NCI-H69 (cell line): ENCODE data around the gene PDE4D.

Experiments
- DNase-seq: peaks from one replicate; lab custom pipeline; 2025; lab: John Stamatoyannopoulos, UW

Gene PDE4D

GRCh38 chr5:59173578-59173977, 719.9 kb downstream of the PDE4D start:
- no peak for DNase-seq

DNA sequence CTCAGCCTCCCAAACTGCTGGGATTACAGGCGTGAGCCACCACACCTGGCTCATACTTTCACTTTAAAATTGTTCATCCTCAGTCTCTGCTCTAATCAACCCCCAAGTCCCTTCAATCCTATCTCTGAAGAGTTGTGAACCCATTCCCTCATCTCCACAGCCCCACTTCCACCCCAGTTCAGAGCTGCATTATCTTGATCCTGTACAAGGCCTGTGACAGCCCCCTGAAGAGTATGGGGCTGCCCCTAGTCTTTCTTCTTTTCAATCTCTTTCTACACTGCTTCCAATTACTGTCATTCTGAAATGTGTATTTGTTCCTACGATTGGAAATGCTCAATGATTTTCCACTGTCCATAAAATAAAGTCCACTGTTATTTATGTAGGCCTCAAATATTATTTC, 722.4 kb downstream of the PDE4D start:
- no peak for DNase-seq

GRCh38 chr5:59169768-59170150, 723.8 kb downstream of the PDE4D start:
- DNase-seq: no peak

DNA sequence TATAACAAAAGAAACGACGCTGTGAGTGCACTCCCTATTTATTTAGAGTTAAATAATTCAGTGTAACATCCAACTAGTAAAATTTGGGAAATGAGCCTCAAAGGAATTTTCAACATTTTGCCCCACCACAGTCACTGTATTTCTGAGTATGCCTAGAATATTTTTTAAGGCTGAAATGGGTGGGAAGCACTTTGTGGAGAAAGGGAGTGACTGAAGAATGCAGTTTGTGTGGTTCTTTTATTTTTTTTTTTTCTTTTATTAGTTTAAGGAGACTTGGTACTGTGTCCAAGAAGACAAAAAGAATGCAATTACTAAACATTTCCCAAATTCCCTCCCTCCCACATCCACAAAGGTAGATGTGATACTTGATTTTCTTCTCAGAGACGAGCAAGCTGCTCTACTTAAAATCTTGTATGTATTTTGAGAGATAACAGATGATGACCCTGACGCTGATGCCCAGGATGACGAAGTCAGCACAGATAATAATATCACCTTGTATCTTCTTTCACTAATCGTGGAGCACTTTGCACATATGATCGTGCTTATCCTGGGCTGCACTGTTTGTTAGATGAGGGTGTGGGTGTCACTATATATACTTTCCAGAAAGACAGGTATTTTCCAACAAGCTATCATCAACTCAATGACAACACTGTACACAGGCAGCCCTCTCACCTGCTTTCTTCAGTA, 724.3 kb downstream of the PDE4D start:
- no peak for DNase-seq

DNA sequence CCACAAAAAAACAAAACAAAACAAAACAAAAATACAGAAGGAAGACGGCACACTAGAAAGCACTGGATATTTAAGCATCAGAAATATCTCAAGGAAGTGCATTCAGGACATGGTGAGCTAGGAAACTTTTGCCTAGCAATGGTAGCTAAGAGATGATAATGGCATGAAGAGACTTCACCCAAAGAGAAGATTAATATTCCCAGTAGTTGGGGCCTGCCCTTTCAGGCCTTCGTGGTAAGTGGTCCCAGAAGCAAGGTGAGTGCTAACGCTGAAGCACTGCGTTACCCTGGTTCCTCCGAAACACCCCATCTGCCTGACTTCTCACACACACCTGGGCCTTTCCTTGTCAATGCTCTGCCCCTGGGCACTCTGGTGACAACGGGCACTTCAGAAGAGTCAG, 725.5 kb downstream of the PDE4D start:
- no peak for DNase-seq

- DNase-seq: peak; percentile 48
Measured at GRCh38 chr5:59164041-59164830, 729.3 kb downstream of the PDE4D start.

DNA sequence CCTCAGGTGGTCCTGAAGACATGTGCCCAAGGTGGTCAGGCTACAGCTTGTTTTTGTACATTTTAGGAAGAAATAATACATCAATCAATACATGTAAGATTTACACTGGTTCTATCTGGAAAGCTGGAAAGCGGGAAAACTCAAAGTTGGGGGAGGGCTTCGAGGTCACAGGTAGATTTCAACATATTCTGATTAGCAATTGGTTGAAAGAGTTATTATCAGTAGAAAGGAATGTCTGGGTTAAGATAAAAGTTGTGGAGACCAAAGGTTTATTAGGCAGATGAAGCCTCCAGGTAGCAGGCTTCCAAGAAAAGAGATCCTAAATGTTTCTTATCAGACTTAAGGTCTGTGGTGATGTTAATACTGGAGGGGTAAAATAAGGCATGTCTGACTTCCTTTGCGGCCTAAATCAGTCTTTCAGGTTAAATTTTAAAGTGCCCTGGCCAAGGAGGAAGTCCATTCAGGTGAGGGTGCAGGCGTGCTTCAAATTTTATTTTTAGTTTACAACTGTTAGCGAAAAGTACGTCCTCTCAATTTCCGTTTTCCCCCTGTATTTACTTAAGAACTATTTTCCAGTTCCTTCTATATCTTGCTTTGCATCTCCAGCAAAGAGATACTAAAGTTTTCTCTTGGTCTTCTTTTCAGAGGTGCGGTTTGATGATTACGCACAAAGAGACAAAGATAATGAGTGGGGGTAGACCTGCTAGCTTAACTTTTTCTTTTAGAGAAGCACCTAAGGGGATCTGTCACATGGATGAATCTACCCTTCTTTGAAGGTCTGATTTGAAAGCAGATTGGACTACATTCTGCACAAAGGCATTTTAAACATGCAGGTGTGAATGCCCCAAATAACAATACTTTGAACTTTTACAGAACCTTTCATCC, 732.1 kb downstream of the PDE4D start:
- DNase-seq: no peak

GRCh38 chr5:59158637-59159391, 734.7 kb downstream of the PDE4D start:
- no peak for DNase-seq

DNA sequence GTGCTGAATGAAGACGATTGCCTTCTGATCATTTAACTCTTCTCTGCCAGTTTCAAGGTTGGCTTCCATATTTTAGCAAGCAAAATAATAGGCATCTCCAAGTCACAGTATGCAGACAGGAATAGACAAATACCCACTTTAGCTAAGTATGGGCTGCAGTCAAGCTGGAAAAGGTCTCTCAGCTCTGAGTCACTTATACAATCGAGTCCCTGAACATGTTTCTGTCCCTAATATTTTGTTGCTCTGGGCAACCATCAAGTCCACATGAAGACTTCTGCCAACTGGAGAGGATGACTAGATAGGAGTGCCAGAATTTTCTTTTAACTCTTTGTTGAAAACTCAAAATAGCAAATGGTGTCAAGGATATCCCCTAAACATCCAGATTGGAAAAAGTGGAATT, 735.4 kb downstream of the PDE4D start:
- no peak for DNase-seq

- DNase-seq: peak; percentile 39
Measured at GRCh38 chr5:59157068-59157467, 736.5 kb downstream of the PDE4D start.

DNA sequence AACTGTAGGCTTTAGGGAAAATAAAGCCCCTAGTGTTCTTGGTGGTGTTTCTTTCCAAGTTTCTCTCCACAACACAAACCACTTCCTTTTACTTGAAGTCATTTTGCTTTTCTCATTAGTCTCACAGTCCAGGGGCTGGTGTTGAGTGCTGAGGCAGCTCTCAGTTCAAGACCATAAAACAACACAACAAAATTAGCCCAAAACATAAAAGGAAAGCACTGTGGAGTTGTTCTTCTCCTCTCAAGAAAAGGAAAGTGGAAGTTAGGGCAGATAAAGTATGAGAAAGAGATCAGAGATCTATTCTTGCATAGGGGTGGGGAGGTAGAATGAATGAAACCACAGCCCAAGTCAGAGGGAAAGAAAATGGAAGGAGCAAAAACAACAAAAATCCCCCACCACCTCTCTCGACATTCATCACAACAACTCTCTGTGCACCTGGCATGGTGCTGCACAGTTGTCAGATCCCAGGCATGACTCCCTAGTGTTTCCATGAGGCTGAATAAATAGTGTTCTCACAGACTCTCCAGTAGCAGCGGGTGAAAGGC, 740.8 kb downstream of the PDE4D start:
- DNase-seq: peak; percentile 23

DNA sequence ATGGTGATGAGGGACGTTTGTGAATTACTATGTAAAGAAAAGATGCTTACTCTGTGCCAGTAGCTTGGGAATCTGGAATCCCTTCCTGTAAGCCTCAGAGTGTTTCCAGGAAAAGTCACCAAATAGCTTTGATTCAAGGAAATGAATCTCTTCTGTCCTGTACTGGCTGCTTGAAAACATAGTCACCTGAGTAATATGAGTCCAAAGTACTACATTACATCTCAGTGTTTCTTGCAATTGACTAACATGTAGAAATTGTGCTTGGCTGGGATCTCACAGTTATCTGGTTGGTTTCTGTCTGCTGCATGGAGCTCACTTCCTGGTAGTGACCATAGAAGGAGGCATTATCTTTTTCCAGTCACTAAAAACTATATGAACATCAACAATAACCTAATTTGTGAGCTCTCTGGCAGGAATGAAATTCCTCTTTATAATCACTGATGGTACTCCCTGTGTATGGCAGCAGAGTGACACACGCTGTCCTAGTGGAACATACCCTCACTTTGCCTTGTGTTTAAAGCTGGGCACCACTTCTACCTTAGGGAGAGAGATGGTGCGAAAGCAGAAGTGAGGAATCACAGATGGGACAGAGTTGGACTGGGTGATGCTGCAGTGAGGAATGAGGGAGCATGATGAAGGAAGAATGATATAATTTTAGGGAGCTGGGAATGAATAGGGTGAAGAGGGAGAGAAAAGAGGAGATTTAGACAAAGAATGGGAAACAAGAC, 742.2 kb downstream of the PDE4D start:
- DNase-seq: no peak

DNA sequence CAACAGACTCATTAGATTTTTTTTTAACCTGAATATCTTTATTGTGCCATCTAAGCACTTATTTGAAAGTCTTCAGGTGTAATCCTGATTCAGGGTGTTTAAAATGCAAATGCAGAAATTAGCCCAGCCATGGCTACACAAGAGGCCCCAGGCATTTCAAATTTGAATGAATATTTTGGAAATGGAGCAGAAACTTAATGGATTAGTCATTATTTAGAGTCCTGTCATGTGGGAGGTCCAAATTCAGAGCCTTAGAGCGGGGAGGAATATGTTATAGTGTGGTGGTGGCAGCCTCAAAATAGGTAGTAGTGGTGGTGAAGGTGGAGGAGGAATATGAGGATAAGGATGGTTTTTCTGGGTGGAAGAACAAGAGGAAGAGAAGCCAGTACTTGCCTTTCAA, 743.7 kb downstream of the PDE4D start:
- no peak for DNase-seq

GRCh38 chr5:59149271-59149670, 744.3 kb downstream of the PDE4D start:
- no peak for DNase-seq

DNA sequence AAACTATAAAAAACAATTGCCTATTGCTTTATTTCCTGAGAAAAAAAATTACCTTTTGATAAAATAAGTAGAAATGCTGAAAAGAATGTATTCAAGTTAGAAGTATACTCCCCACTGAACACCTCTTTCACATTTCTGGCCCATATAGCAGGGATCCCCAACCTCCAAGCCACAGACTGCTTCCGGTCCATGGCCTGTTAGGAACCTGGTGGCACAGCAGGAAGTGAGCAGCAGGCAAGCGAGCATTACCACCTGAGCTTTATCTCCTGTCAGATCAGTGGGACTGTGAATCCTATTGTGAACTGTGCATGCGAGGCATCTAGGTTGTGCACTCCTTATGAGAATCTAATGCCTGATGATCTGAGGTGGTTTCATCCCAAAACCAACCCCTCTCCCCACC, 746.8 kb downstream of the PDE4D start:
- DNase-seq: no peak

- peak; percentile 59 for DNase-seq
Measured at GRCh38 chr5:59143926-59144333, 749.6 kb downstream of the PDE4D start.

DNA sequence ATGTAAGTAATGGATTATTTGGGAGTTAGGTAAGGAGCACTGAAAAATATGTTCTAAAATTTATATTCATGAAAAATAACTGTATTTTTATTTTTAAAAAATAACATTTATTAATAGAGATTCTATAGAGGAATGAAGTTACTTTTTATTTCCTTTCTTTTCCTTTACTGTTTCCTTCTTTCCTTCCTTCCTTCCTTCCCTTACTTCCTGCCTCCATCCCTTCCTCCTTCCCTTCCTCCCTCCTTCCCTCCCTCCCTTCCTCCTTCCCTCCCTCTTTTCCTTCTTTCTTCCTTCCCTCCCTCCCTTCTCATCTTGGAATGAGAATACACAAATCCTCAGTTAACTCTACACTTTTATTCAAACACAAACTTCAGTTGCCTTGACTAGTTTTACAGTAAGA, 750.6 kb downstream of the PDE4D start:
- DNase-seq: no peak

- DNase-seq: no peak
Measured at GRCh38 chr5:59142138-59142537, 751.4 kb downstream of the PDE4D start.

DNA sequence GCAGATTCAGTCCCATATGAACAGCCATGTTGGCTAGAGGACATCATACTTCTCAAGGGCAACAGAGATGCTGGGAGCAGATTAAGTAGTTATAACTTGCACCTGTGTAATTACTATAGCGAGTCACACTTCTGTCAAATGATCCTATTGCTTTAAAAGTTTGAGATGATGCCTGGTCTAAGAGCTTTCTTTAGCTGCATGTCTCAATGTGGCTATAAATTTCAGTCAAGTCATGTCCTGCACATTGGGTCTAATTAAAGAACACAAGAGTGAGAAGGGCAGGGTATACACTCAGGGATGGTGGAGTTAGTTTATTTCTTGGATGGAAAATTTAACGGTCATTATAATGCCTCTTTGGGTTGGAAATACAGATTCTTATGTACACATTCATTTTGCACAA, 753.4 kb downstream of the PDE4D start:
- no peak for DNase-seq

GRCh38 chr5:59139695-59140094, 753.8 kb downstream of the PDE4D start:
- no peak for DNase-seq

DNA sequence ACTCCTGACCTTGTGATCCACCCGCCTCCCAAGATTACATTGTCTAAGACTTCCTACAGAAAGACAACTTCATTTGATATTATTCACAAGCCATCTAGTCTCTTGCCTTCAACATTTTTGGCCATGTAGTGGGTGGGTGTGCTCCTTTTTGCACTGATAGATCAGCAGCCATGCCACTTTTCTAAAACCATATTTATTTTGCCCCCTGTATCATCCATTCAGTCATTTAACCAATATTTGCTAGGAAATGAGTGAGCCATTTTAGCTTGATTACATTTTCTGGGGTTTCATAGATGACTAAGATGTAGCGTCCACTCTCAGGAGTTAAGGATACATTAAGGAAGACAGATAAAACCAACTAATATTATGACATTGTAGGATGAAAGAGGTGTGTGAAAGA, 755.0 kb downstream of the PDE4D start:
- DNase-seq: no peak
